Gastroesophageal sphincter (tissue), 3 donors: Measurements from ENCODE around the gene DDX56.

Source experiments
- EP300 ChIP-seq: sonication (generic); formaldehyde crosslinking; IDR thresholded peaks from one replicate; pipeline ENCODE4 v1.6.1; 2017; ENCODE audit warnings: antibody characterized with exemption, mild to moderate bottlenecking
- POLR2AphosphoS5 ChIP-seq: sonication (generic); formaldehyde crosslinking; IDR thresholded peaks from one replicate; pipeline ENCODE4 v1.6.1; 2017; ENCODE audit warnings: antibody characterized with exemption
- TF ChIP-seq, protein P1 (sequence below), 4 experiments: fragments of 200-600 bp in 2 of 4; fragments of 450-650 bp in 2 of 4; sonication (generic) in 1 of 4; IDR thresholded peaks; one replicate each; pipeline ENCODE4 v1.5.1; 2017 to 2019; ENCODE audit warnings: antibody characterized with exemption in 4 of 4, mild to moderate bottlenecking in 2 of 4, moderate library complexity in 2 of 4

GRCh38 chr7:44599222-44599621 lies 25.5 kb upstream of the DDX56 start:
- TF ChIP-seq, protein P1, sequence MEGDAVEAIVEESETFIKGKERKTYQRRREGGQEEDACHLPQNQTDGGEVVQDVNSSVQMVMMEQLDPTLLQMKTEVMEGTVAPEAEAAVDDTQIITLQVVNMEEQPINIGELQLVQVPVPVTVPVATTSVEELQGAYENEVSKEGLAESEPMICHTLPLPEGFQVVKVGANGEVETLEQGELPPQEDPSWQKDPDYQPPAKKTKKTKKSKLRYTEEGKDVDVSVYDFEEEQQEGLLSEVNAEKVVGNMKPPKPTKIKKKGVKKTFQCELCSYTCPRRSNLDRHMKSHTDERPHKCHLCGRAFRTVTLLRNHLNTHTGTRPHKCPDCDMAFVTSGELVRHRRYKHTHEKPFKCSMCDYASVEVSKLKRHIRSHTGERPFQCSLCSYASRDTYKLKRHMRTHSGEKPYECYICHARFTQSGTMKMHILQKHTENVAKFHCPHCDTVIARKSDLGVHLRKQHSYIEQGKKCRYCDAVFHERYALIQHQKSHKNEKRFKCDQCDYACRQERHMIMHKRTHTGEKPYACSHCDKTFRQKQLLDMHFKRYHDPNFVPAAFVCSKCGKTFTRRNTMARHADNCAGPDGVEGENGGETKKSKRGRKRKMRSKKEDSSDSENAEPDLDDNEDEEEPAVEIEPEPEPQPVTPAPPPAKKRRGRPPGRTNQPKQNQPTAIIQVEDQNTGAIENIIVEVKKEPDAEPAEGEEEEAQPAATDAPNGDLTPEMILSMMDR (IDR thresholded peaks at IDR 0.05), result no peak
- TF ChIP-seq POLR2AphosphoS5 (no peak), EP300 (no peak)
